Spinal cord (tissue), 10 donors: Measurements from ENCODE around the gene HAGH. TPM values are rescaled to one million over a fixed set of nuclear protein-coding genes. Genes with fewer than 3 reads are reported as not detected.
A peak's percentile ranks its signal among the peaks of the same experiment; 100 is the strongest.

Source experiments
- DNase-seq, 6 donors: peaks; one replicate each; pipeline versions ENCODE4 v3.0.0 to v3.0.0-alpha.2; 2013 to 2015; ENCODE audit warnings: low spot score in 6 of 6, low read depth in 4 of 6
- H3K27ac ChIP-seq: one replicate; pipeline ENCODE4 v1.5.1; 2013; ENCODE audit warnings: low read depth, low read length, control low read depth
- H3K27me3 ChIP-seq: one replicate; pipeline ENCODE4 v1.6.1; 2013; ENCODE audit warnings: low read length; ENCODE audit not compliant: control insufficient read depth, insufficient read depth
- H3K36me3 ChIP-seq: one replicate; pipeline ENCODE4 v1.6.1; 2013; ENCODE audit warnings: low read length; ENCODE audit not compliant: control insufficient read depth, insufficient read depth
- H3K4me1 ChIP-seq: one replicate; pipeline ENCODE4 v1.6.1; 2013; ENCODE audit warnings: low read length; ENCODE audit not compliant: control insufficient read depth, insufficient read depth
- H3K4me3 ChIP-seq: one replicate; pipeline ENCODE4 v1.5.1; 2013; ENCODE audit warnings: low read depth, low read length, control low read depth
- H3K9me3 ChIP-seq: one replicate; pipeline ENCODE4 v1.6.1; 2013; ENCODE audit warnings: low read length; ENCODE audit not compliant: control insufficient read depth, insufficient read depth
- WGBS: methylation state at CpG from one replicate; pipeline ENCODE4 v1.1.5; 2013; ENCODE audit warnings: missing lambda C conversion rate; ENCODE audit not compliant: insufficient coverage; 5-methylcytosine and 5-hydroxymethylcytosine counted together
- polyA plus RNA-seq, 2 donors: library from polyadenylated mRNA; unstranded; fragments of 120-200 nt; gene quantifications; one replicate each; pipeline ENCODE4 v1.2.1, GENCODE V29; 2013; ENCODE audit not compliant: insufficient read length in 2 of 2
- total RNA-seq, 2 donors: library from RNA; depleted of rRNA in 1 of 2; stranded (reverse); fragments of 120-200 nt in 1 of 2; fragments of >200 nt in 1 of 2; gene quantifications; one replicate each; pipeline versions ENCODE4 v1.2.3 to v1.2.4, GENCODE V29; 2013 to 2014
- donor health status: healthy.

Gene HAGH
- total and polyA plus RNA-seq, 4 donors, result 68.6 to 99.3 (median 90.8) TPM

DNA sequence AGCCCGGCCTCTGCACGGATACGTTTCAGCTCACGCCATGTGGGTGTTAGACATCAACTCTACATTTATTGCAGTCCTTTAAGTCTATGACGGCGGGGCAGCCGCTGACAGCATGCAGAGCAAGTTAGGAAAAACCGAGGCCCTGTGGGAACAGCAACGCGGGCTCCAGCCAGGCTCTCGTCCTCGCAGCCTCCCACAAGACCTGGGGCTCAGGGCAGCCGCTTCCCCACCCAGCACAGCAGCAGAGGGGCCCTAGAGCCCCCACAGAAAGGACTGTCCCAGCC is 50.0 kb downstream of the HAGH start:
- no peaks in the 10 kb centered on the region for H3K9me3 ChIP-seq
- no peaks in the 10 kb centered on the region for H3K27me3 ChIP-seq
- H3K36me3 ChIP-seq, result peaks cover 85% of the 10 kb centered on the region
- no peak overlapping the region for H3K4me3 ChIP-seq
- 89% methylated on average over 8 of the region's 13 CpGs for WGBS
- DNase-seq, result no peak
- peaks cover 51% of the 10 kb centered on the region for H3K4me1 ChIP-seq
- H3K27ac ChIP-seq, result no peak overlapping the region

DNA sequence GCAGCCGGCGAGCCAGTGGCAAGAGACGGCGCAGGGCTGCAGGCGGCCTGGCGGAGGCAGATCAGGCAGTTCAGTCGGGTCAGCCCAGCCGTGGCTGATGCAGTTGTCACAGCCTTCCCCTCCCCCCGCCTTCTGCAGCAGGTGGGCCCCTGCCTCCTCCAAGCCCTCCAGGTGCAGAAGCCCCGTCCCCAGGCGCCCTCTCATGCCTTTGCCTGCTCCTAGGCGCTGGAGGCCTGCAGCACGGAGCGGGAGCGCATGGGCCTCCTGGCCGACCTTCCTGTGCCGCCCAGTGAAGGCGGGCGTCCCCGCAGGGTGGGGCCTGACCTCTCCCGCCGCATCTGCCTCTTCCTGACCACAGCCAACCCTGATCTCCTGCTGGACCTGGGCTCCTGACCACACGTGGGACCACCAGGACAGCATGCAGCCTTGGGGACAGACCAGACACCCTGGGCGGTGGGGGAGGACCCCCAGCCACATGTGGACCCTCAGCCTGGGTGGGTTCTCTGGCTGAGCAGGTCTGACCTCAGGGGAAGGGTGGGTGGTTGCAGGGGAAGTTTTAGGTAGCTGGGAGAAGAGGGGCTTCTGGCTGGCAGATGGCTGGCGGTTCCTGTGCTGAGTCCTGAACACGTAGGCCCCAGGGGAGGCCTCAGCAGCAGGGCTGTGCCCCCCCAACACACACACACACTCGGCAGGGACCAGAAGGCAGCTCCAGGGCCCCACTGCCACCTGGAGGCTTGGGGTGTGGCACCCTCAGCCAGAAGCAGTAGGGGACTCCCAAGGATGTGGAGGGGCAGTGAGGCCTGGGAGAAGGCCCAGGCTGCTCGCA is 50.6 kb downstream of the HAGH start:
- H3K9me3 ChIP-seq, result no peaks in the 10 kb centered on the region
- H3K4me1 ChIP-seq, result peaks cover 45% of the 10 kb centered on the region
- no peak overlapping the region for H3K27ac ChIP-seq
- no peak overlapping the region for H3K4me3 ChIP-seq
- H3K27me3 ChIP-seq, result no peaks in the 10 kb centered on the region
- peaks cover 81% of the 10 kb centered on the region for H3K36me3 ChIP-seq
- 83% methylated on average over 23 of the region's 28 CpGs for WGBS
- no peak for DNase-seq

DNA sequence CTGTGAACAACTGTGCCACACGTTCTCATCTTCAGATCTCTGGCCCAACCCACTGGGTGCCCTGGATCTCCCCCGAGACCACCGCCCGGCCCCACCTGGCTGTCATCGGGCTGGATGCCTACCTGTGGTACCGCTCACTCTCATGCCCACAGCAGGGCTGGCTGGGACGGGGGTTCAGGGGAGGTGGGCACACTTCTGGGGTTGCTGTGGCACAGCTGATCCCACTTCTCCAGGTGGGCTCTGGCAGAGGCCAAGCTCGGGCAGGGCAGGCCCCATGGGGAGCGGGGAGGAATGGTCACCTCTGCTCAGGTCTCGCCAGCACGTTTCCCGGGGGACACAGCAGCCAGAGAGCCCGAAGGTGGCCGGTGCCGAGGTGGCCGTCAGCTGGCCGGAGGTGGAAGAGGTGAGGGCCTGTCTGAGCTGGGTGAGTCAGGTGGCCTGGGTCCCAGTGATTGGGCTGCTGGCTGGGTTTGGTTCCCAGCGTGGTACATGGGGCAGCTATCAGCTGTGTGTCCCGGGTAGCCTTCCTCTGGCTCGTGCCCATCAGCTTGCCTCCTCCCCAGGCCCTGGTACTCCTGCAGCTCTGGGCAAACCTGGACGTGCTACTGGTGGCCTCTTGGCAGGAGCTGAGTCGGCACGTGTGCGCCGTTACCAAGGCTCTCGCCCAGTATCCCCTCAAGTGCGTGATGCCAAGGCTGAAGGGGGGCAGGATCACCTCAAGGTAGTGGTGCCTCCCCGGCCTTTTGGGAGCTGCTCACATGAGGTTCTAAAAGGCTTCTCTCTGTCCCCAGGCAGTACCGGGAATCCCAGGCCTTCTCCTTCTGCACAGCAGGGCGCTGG is 51.4 kb downstream of the HAGH start:
- H3K9me3 ChIP-seq, result no peaks in the 10 kb centered on the region
- DNase-seq, result no peak
- H3K27ac ChIP-seq, result no peak overlapping the region
- H3K36me3 ChIP-seq, result peaks cover 80% of the 10 kb centered on the region
- no peak overlapping the region for H3K4me3 ChIP-seq
- peaks cover 47% of the 10 kb centered on the region for H3K4me1 ChIP-seq
- whole genome bisulfite sequencing, result 94% methylated on average over 30 of the region's 30 CpGs
- no peaks in the 10 kb centered on the region for H3K27me3 ChIP-seq

DNA sequence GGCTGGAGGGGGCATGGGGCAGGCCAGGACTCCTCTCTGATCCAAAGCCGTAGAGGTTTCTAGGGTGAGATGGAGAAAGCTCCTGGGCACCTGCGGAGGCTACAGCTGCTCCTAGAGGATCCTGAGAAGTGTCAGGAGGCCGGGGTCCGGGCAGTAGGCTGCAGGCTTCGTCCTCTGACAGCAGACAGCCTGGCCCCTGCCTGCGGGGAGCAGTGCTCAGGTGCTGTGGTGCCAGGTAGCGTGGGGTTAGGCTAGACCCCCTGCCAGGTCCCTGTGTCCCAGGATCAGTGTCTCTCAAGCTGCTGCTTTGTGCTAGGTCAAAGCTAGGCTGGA is 52.2 kb downstream of the HAGH start:
- peak overlapping the region; percentile 68 for H3K4me3 ChIP-seq
- H3K27me3 ChIP-seq, result no peaks in the 10 kb centered on the region
- no peak overlapping the region for H3K27ac ChIP-seq
- no peaks in the 10 kb centered on the region for H3K9me3 ChIP-seq
- 87% methylated on average over 7 of the region's 7 CpGs for WGBS
- DNase-seq, result no peak
- peaks cover 80% of the 10 kb centered on the region for H3K36me3 ChIP-seq
- peaks cover 49% of the 10 kb centered on the region for H3K4me1 ChIP-seq

DNA sequence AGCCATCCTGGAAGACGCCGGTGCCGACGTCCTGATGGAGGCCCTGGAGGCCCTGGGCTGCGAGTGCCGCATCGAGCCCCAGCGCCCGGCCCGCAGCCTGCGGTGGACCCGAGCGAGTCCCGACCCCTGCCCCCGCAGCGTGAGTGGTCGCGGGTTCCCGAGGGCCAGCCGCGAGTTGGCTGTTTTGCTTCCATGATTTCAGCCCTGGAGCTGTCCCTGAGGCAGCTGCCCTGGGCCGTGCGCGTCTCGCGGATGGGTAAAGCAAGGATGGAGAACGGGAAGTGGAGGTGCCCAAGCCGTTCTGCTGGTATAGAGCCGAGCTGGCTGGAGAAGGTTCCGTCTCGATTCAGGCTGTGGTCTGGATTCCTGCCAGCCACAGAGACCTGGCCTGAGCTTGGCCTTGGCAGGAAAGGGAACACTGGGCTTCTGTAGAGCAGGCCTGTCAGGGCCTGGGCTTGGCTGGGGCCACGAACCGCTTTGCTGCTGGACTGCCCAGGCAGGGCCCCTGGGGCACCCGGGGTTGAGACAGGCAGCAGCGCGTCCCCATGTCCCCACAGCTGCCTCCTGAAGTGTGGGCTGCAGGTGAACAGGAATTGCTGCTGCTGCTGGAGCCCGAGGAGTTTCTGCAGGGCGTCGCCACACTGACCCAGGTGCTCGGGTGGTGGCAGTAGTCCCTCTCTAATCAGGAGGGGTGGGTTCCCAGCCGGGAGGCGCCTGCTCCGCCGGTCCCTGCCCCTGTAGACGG is 52.8 kb downstream of the HAGH start:
- DNase-seq, result peak in 1 of 6 donors; percentile 40
- no peaks in the 10 kb centered on the region for H3K27me3 ChIP-seq
- H3K9me3 ChIP-seq, result no peaks in the 10 kb centered on the region
- peak overlapping the region; percentile 68 for H3K4me3 ChIP-seq
- H3K36me3 ChIP-seq, result peaks cover 80% of the 10 kb centered on the region
- H3K27ac ChIP-seq, result no peak overlapping the region
- WGBS, result 20% methylated on average over 45 of the region's 45 CpGs
- H3K4me1 ChIP-seq, result peaks cover 49% of the 10 kb centered on the region

DNA sequence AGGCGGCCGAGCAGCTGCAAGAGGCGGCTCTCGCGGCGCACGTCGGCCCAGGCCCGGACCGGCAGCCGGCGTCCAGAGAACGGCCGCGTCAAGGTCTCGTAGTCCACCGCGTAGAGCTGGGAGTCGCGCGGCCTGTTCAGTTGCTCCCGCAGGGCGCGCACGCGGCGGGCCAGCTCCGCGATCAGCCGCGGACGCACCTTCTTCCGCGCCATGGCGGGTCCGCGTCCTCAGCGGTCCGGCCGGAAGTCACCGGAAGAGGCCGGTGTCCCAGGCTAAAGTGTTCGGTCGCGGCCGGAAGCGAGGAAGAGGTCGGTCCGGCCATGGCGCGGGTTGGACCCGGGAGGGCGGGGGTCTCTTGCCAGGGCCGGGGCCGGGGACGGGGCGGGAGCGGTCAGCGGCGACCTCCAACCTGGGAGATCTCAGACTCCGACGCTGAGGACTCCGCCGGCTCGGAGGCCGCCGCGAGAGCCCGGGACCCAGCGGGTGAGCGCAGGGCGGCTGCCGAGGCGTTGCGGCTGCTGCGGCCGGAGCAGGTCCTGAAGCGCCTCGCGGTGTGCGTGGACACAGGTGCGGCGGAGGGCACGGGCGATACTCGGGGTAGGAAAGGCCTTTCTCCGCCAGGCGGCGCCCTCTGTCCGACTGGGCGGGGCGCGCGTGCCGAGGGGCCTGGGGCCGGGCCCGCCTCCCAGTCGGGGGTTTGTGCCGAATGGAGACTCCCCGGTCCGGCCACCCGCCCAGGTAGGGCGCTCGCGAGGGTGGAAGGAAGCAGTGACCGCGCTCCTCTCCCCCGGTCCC is 53.5 kb downstream of the HAGH start, which contains the start of gene MRPS34:
TSS of gene MRPS34 (minus strand) at position 227 of the 795 bp plus-strand sequence. CDS start at position 212, 15 bp downstream.
- WGBS, result under 1% methylated on average over 108 of the region's 108 CpGs
- Histone ChIP-seq H3K27ac (no peak within 1 kb of the TSS), H3K9me3 (no peaks in the 10 kb centered on the region), H3K4me1 (peaks cover 48% of the 10 kb centered on the region), H3K27me3 (no peaks in the 10 kb centered on the region), H3K36me3 (peaks cover 80% of the 10 kb centered on the region), H3K4me3 (peak within 1 kb of the TSS; percentile 68)
- peak in 5 of 6 donors; percentile 70 to 95 (median 76) for DNase-seq

DNA sequence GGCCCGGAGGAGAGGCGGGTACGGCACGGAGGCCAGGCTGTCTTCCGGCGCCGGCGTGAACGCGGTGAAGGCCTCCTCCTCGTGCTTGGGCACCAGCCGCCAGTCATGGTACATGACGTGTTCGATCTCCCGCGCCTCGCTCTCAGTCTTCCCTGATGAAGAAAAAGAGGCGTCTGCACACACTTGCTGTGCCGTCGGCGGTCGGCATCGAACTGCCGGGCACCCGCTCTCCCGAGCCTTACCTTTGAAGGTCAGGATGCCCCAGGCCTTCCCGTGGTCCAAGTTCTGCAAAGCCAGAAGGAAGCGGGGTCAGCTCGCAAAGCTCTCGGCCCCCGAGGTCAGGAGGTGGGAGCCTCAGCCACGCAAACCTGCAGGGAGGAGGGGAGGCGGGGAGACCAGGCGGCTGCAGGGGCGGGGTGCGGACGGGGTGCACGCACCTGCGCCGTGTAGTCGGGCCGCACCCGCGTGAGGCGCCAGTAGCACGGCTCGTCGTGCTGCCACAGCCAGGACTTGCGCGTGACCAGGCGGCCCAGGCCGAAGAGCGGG is 54.2 kb downstream of the HAGH start, which contains the start of gene EME2:
TSS of gene EME2 (plus strand) at position 449 of the 546 bp plus-strand sequence. CDS start 418 bp downstream, outside the sequence.
- Histone ChIP-seq H3K27ac (no peak within 1 kb of the TSS), H3K4me1 (peaks cover 48% of the 10 kb centered on the region), H3K36me3 (peaks cover 80% of the 10 kb centered on the region), H3K27me3 (no peaks in the 10 kb centered on the region), H3K4me3 (peak within 1 kb of the TSS; percentile 68), H3K9me3 (no peaks in the 10 kb centered on the region)
- under 1% methylated on average over 53 of the region's 53 CpGs for WGBS
- no peak for DNase-seq

DNA sequence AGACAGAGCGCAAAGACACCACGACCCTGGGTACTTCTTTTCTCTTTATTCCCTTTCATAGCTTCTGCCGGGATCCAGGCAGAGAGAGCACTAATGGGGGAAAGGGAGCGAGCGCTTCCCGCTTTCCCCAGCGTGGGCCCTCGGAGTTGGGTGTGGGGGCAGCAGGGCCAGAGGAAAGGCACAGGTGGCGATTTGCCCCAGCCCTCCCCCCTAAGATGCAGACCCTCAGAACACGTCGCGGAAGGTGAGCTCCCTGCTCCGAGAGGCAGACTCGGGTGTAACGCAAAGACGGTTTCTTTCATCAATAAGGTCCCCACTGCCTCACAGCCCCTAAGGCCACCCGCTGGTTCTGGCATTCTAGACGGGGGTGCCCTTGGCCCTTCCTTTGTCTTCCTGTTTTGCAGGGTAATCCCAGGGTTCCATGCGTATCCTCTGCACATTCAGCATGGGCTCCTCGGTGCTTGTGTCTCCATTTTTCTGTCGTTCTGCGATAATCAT is 54.7 kb downstream of the HAGH start:
- 5% methylated on average over 16 of the region's 22 CpGs for WGBS
- no peak for DNase-seq
- no peaks in the 10 kb centered on the region for H3K27me3 ChIP-seq
- no peaks in the 10 kb centered on the region for H3K9me3 ChIP-seq
- H3K27ac ChIP-seq, result no peak overlapping the region
- peaks cover 80% of the 10 kb centered on the region for H3K36me3 ChIP-seq
- H3K4me1 ChIP-seq, result peaks cover 48% of the 10 kb centered on the region
- H3K4me3 ChIP-seq, result peak overlapping the region; percentile 68
